Glomerular visceral epithelial cell (primary cell): ENCODE results near the gene CRAT.

Source experiments
- DNase-seq: peaks from one replicate; pipeline ENCODE4 v3.0.0-alpha.2; 2016; ENCODE audit errors: extremely low spot score

Gene CRAT

GRCh38 chr9:129110740-129111527, at the start of gene CRAT, which contains the start of gene PTPA:
Gene CRAT, minus strand, starts transcription at chr9:129110793. Its CDS starts 284 bp downstream, at chr9:129110509.
Gene PTPA, plus strand, starts transcription at chr9:129111415. Its CDS starts 186 bp downstream, at chr9:129111601.
- DNase-seq = peak; percentile 98

GRCh38 chr9:129156163-129156562, 45.6 kb upstream of the CRAT start:
- DNase-seq = no peak

- no peak for DNase-seq
These were observed 44.4 kb upstream of the CRAT start for GRCh38 chr9:129154866-129155477.

- DNase-seq = no peak
These were observed 40.9 kb upstream of the CRAT start for GRCh38 chr9:129151469-129151868.

- DNase-seq = no peak
These were observed 40.1 kb upstream of the CRAT start for GRCh38 chr9:129150672-129151211.

- DNase-seq = no peak
These were observed 39.5 kb upstream of the CRAT start for GRCh38 chr9:129150122-129150521.

- DNase-seq = no peak
These were observed 38.8 kb upstream of the CRAT start for GRCh38 chr9:129149442-129149841.

- DNase-seq = no peak
These were observed 38.0 kb upstream of the CRAT start for GRCh38 chr9:129148463-129149204.

- peak; percentile 74 for DNase-seq
These were observed 35.9 kb upstream of the CRAT start for GRCh38 chr9:129146441-129146941.

GRCh38 chr9:129145841-129146292, 35.3 kb upstream of the CRAT start:
- DNase-seq = peak; percentile 99

GRCh38 chr9:129145316-129145715, 34.7 kb upstream of the CRAT start:
- no peak for DNase-seq

- peak; percentile 93 for DNase-seq
These were observed 32.7 kb upstream of the CRAT start for GRCh38 chr9:129143031-129143927.

- DNase-seq = no peak
These were observed 31.7 kb upstream of the CRAT start for GRCh38 chr9:129142138-129142935.

GRCh38 chr9:129141066-129142041, 30.8 kb upstream of the CRAT start:
- DNase-seq = peak; percentile 96

- DNase-seq = peak; percentile 70
These were observed 29.9 kb upstream of the CRAT start for GRCh38 chr9:129140397-129141065.

GRCh38 chr9:129139993-129140396, 29.4 kb upstream of the CRAT start:
- DNase-seq = peak; percentile 99

GRCh38 chr9:129139233-129139992, 28.8 kb upstream of the CRAT start:
- peak; percentile 81 for DNase-seq
